Endometrium (tissue), 2 donors: ENCODE results near the gene PAQR8.

Experiments used
- FAIRE-seq: peaks from 2 replicates; lab custom pipeline; 2012; peaks lifted over from hg19 to GRCh38; lab: Jason Lieb, UNC
- donor health status: control.
- donor health status: control.

Gene PAQR8

GRCh38 chr6:52351879-52352238 lies 10.1 kb upstream of the PAQR8 start:
- FAIRE-seq: no peak

GRCh38 chr6:52352239-52353018 lies 9.5 kb upstream of the PAQR8 start:
- no peak for FAIRE-seq

- no peak for FAIRE-seq
These were observed 5.9 kb upstream of the PAQR8 start for GRCh38 chr6:52356017-52356416.

- no peak for FAIRE-seq
These were observed 2.5 kb upstream of the PAQR8 start for GRCh38 chr6:52359403-52359802.

GRCh38 chr6:52360028-52360427 lies 1.9 kb upstream of the PAQR8 start:
- no peak for FAIRE-seq

- no peak for FAIRE-seq
These were observed 1.1 kb upstream of the PAQR8 start for GRCh38 chr6:52360601-52361413.

GRCh38 chr6:52361414-52361944 lies 472 bp upstream of the PAQR8 start:
- FAIRE-seq: no peak

- no peak for FAIRE-seq
These were observed 684 bp downstream of the PAQR8 start for GRCh38 chr6:52362443-52363227.

GRCh38 chr6:52363228-52363867 lies 1.4 kb downstream of the PAQR8 start:
- no peak for FAIRE-seq

- no peak for FAIRE-seq
These were observed 2.7 kb downstream of the PAQR8 start for GRCh38 chr6:52364480-52365166.

GRCh38 chr6:52365317-52365716 lies 3.4 kb downstream of the PAQR8 start:
- no peak for FAIRE-seq

- peak; percentile 71 for FAIRE-seq
These were observed 4.1 kb downstream of the PAQR8 start for GRCh38 chr6:52365866-52366540.

GRCh38 chr6:52368002-52368401 lies 6.1 kb downstream of the PAQR8 start:
- FAIRE-seq: no peak

GRCh38 chr6:52369234-52369633 lies 7.3 kb downstream of the PAQR8 start:
- FAIRE-seq: no peak

GRCh38 chr6:52371656-52372191 lies 9.8 kb downstream of the PAQR8 start:
- FAIRE-seq: no peak

GRCh38 chr6:52373151-52373690 lies 11.3 kb downstream of the PAQR8 start:
- FAIRE-seq: no peak

- FAIRE-seq: no peak
These were observed 12.3 kb downstream of the PAQR8 start for GRCh38 chr6:52374247-52374646.

GRCh38 chr6:52375780-52376556 lies 14.0 kb downstream of the PAQR8 start:
- FAIRE-seq: no peak

- FAIRE-seq: no peak
These were observed 14.8 kb downstream of the PAQR8 start for GRCh38 chr6:52376763-52377162.
